CD4-positive, alpha-beta T cell (primary cell): ENCODE data around the gene B9D1. TPM values are rescaled to one million over a fixed set of nuclear protein-coding genes. Genes with fewer than 3 reads are reported as not detected.

ENCODE experiments used
- ATAC-seq: fragments of 200-7000 bp; cut with Tn5 transposase; one replicate; pipeline ENCODE4 v1.10.0; 2022; ENCODE audit warnings: mild to moderate bottlenecking; ENCODE audit not compliant: poor library complexity
- CTCF ChIA-PET: fragments of 350-600 bp; sonication (Branson Sonifier 250); formaldehyde crosslinking; loops from one replicate; lab custom pipeline; 2021; ENCODE audit warnings: antibody characterized with exemption, inconsistent platforms; lab: Charles Lee
- POLR2A ChIA-PET: fragments of 350-600 bp; sonication (Branson Sonifier 250); formaldehyde crosslinking; loops from one replicate; lab custom pipeline; 2021; ENCODE audit warnings: antibody characterized with exemption, inconsistent platforms; lab: Charles Lee
- DNase-seq, 14 experiments: peaks; one replicate each; pipeline ENCODE4 v3.0.0-alpha.2; 2013 to 2020; ENCODE audit warnings: mixed read lengths in 2 of 14
- H3K27ac ChIP-seq, 2 donors: one replicate each; pipeline versions ENCODE4 v1.5.1 to v1.7.0; 2013; ENCODE audit warnings: low read length in 2 of 2, low read depth in 1 of 2, mild to moderate bottlenecking in 1 of 2
- H3K27me3 ChIP-seq, 2 experiments: 1 replicate in 1 of 2; 2 replicates in 1 of 2; pipeline versions ENCODE4 v1.6.1 to v1.7.0; 2013; ENCODE audit warnings: low read length in 2 of 2, control low read depth in 1 of 2, mild to moderate bottlenecking in 1 of 2, moderate library complexity in 1 of 2; ENCODE audit not compliant: insufficient read depth in 2 of 2, control insufficient read depth in 1 of 2
- H3K36me3 ChIP-seq: one replicate; pipeline ENCODE4 v1.6.1; 2013; ENCODE audit warnings: low read length, control low read depth; ENCODE audit not compliant: insufficient read depth
- H3K4me1 ChIP-seq: one replicate; pipeline ENCODE4 v1.6.1; 2013; ENCODE audit warnings: low read length, control low read depth; ENCODE audit not compliant: insufficient read depth
- H3K4me3 ChIP-seq: one replicate; pipeline ENCODE4 v1.5.1; 2013; ENCODE audit warnings: mild to moderate bottlenecking, low read length, moderate library complexity
- H3K9me3 ChIP-seq, 2 experiments: 1 replicate in 1 of 2; 2 replicates in 1 of 2; pipeline versions ENCODE4 v1.6.1 to v1.7.0; 2013; ENCODE audit warnings: low read length in 2 of 2, mild to moderate bottlenecking in 2 of 2, control low read depth in 1 of 2, moderate library complexity in 1 of 2; ENCODE audit not compliant: control insufficient read depth in 1 of 2, insufficient read depth in 1 of 2
- H3K27ac Mint-ChIP-seq: one replicate; pipeline ENCODE4 v1.8.0; 2020; ENCODE audit warnings: mixed read lengths
- H3K27me3 Mint-ChIP-seq: one replicate; pipeline ENCODE4 v1.8.0; 2021; ENCODE audit warnings: mixed read lengths
- H3K36me3 Mint-ChIP-seq: one replicate; pipeline ENCODE4 v1.8.0; 2021; ENCODE audit warnings: low read depth, mixed read lengths
- H3K4me1 Mint-ChIP-seq: one replicate; pipeline ENCODE4 v1.8.0; 2021; ENCODE audit warnings: low read depth, mixed read lengths
- H3K4me3 Mint-ChIP-seq: one replicate; pipeline ENCODE4 v1.8.0; 2020; ENCODE audit warnings: mild to moderate bottlenecking, mixed read lengths
- H3K9me3 Mint-ChIP-seq: one replicate; pipeline ENCODE4 v1.8.0; 2020; ENCODE audit warnings: mixed read lengths
- CTCF ChIP-seq: fragments of 200-600 bp; IDR thresholded peaks from one replicate; pipeline ENCODE4 v1.8.0; 2022; ENCODE audit warnings: antibody characterized with exemption, mild to moderate bottlenecking
- intact Hi-C, 2 experiments: fragments of 100-400 bp; cut with DNase I in 1 of 2; cut with micrococcal nuclease in 1 of 2; formaldehyde crosslinking; loops; one replicate each; pipeline versions ENCODE4 v1.15.1 to v1.9.0; 2023 to 2025; cut with DNase I, micrococcal nuclease
- total RNA-seq, 174 experiments: library from RNA in 2 of 174; stranded (reverse) in 2 of 174; gene quantifications; one replicate each; pipeline ENCODE4 v1.2.3 and lab custom pipeline; 2021 to 2026

B9D1 gene
- total RNA-seq, 2 experiments from 2014 or later = 0.66 to 0.73 TPM

- no peak for TF ChIP-seq CTCF
- POLR2A ChIA-PET = no interaction called here
- intact Hi-C loops = no loop called here
- Mint-ChIP-seq H3K36me3 (no peaks in the 10 kb centered on the region), H3K4me1 (no peaks in the 10 kb centered on the region), H3K27ac (no peak overlapping the region), H3K9me3 (no peaks in the 10 kb centered on the region), H3K27me3 (peaks cover 10% of the 10 kb centered on the region), H3K4me3 (no peak overlapping the region)
- Histone ChIP-seq H3K36me3 (no peaks in the 10 kb centered on the region), H3K9me3 (peaks cover 3 to 7% of the 10 kb centered on the region in 2 experiments), H3K27me3 (no peaks in the 10 kb centered on the region), H3K4me1 (no peaks in the 10 kb centered on the region), H3K27ac (no peak overlapping the region), H3K4me3 (no peak overlapping the region)
- DNase-seq (no peak), ATAC-seq (no peak)
- CTCF ChIA-PET = no interaction called here
Measured at GRCh38 chr17:19325542-19325941, 37.0 kb downstream of the B9D1 start.

- DNase-seq (no peak), ATAC-seq (no peak)
- no peaks in the 10 kb centered on the region for H3K27me3 ChIP-seq
- H3K4me1 Mint-ChIP-seq = no peaks in the 10 kb centered on the region
- no peak overlapping the region for H3K27ac ChIP-seq
- POLR2A ChIA-PET = no interaction called here
- intact Hi-C loops = no loop called here
- CTCF ChIA-PET = interaction anchor here (0.7 kb wide), 1 partner anchor 151 kb away, joined by 3 read pairs; no protein-coding TSS in a partner anchor
- H3K4me3 Mint-ChIP-seq = no peak overlapping the region
- no peak overlapping the region for H3K4me3 ChIP-seq
- no peaks in the 10 kb centered on the region for H3K9me3 Mint-ChIP-seq
- no peak overlapping the region for H3K27ac Mint-ChIP-seq
- no peaks in the 10 kb centered on the region for H3K4me1 ChIP-seq
- H3K36me3 Mint-ChIP-seq = no peaks in the 10 kb centered on the region
- H3K36me3 ChIP-seq = no peaks in the 10 kb centered on the region
- peaks cover 15% of the 10 kb centered on the region for H3K27me3 Mint-ChIP-seq
- peaks cover 3 to 7% of the 10 kb centered on the region in 2 experiments for H3K9me3 ChIP-seq
- no peak for TF ChIP-seq CTCF
Measured at GRCh38 chr17:19322861-19323260, 39.7 kb downstream of the B9D1 start.

- Mint-ChIP-seq H3K27ac (no peak overlapping the region), H3K4me1 (no peaks in the 10 kb centered on the region), H3K36me3 (no peaks in the 10 kb centered on the region), H3K27me3 (peaks cover 19% of the 10 kb centered on the region), H3K4me3 (no peak overlapping the region), H3K9me3 (no peaks in the 10 kb centered on the region)
- DNase-seq (peak in 1 of 14 experiments; percentile 7), ATAC-seq (no peak)
- CTCF ChIA-PET = no interaction called here
- TF ChIP-seq CTCF = no peak
- Histone ChIP-seq H3K4me1 (no peaks in the 10 kb centered on the region), H3K27ac (no peak overlapping the region), H3K36me3 (no peaks in the 10 kb centered on the region), H3K27me3 (no peaks in the 10 kb centered on the region), H3K9me3 (peaks cover 3 to 7% of the 10 kb centered on the region in 2 experiments), H3K4me3 (no peak overlapping the region)
- POLR2A ChIA-PET = no interaction called here
- intact Hi-C loops = no loop called here
Measured at GRCh38 chr17:19322129-19322505, 40.4 kb downstream of the B9D1 start.
